PC-9 (cell line): ENCODE results near the gene UBE2E2. TPM values are rescaled to one million over a fixed set of nuclear protein-coding genes. Genes with fewer than 3 reads are reported as not detected.

Experiments used
- BruUV-seq: library from RNA; stranded (reverse); fragments of 400-500 nt; replicated peaks from 2 replicates; lab custom pipeline; 2021; lab: Mats Ljungman, UMichigan
- CTCF ChIA-PET: fragments of 300-600 bp; sonication (Branson Sonifier 250); formaldehyde crosslinking; loops from one replicate; lab custom pipeline; 2022; ENCODE audit warnings: antibody characterized with exemption; lab: Charles Lee
- POLR2A ChIA-PET: fragments of 300-600 bp; sonication (Branson Sonifier 250); formaldehyde crosslinking; loops from one replicate; lab custom pipeline; 2022; ENCODE audit warnings: antibody characterized with exemption; ENCODE audit not compliant: unreplicated experiment; lab: Charles Lee
- DNase-seq, 2 experiments: peaks; one replicate each; pipeline versions ENCODE4 v3.0.0 to v3.0.0-alpha.2; 2015 to 2022; ENCODE audit warnings: mixed read lengths in 1 of 2
- H2AFZ ChIP-seq: fragments of 200-600 bp; sonication (generic); 2 replicates; pipeline ENCODE4 v1.8.1; 2017; ENCODE audit warnings: antibody characterized with exemption
- H3F3A ChIP-seq: fragments of 200-600 bp; sonication (generic); 2 replicates; pipeline ENCODE4 v1.8.1; 2017; ENCODE audit warnings: antibody characterized with exemption, mild to moderate bottlenecking, low read depth; ENCODE audit not compliant: insufficient read depth
- H3K27ac ChIP-seq: fragments of 200-600 bp; sonication (generic); 2 replicates; pipeline ENCODE4 v1.6.1; 2016; ENCODE audit warnings: mixed run types
- H3K27me3 ChIP-seq: fragments of 200-600 bp; sonication (generic); 2 replicates; pipeline ENCODE4 v1.6.1; 2016; ENCODE audit warnings: low read depth, mixed run types; ENCODE audit not compliant: insufficient read depth
- H3K36me3 ChIP-seq: fragments of 200-600 bp; sonication (generic); 2 replicates; pipeline ENCODE4 v1.6.1; 2016; ENCODE audit warnings: low read depth, mixed run types
- H3K4me1 ChIP-seq: fragments of 200-600 bp; sonication (generic); replicated peaks from 2 replicates; pipeline ENCODE4 v1.6.1; 2016; ENCODE audit warnings: mixed run types; ENCODE audit not compliant: insufficient read depth
- H3K4me2 ChIP-seq: fragments of 200-600 bp; sonication (generic); 2 replicates; pipeline ENCODE4 v1.6.1; 2017; ENCODE audit warnings: mixed run types
- H3K4me3 ChIP-seq: fragments of 200-600 bp; sonication (generic); 2 replicates; pipeline ENCODE4 v1.6.1; 2016; ENCODE audit warnings: mixed run types
- H3K79me2 ChIP-seq: fragments of 200-600 bp; sonication (generic); 2 replicates; pipeline ENCODE4 v1.6.1; 2017; ENCODE audit warnings: low read depth, mixed run types
- H3K9me2 ChIP-seq: fragments of 200-600 bp; sonication (generic); 2 replicates; pipeline ENCODE4 v1.8.1; 2017; ENCODE audit warnings: mild to moderate bottlenecking; ENCODE audit not compliant: insufficient read depth
- H3K9me3 ChIP-seq: fragments of 200-600 bp; sonication (generic); 2 replicates; pipeline ENCODE4 v1.8.1; 2016; ENCODE audit warnings: low read depth; ENCODE audit not compliant: insufficient read depth
- H4K20me1 ChIP-seq: fragments of 200-600 bp; sonication (generic); 2 replicates; pipeline ENCODE4 v1.8.1; 2017; ENCODE audit not compliant: insufficient read depth
- CTCF ChIP-seq: fragments of 200-600 bp; sonication (generic); conservative IDR thresholded peaks from 2 replicates; pipeline ENCODE4 v1.6.1; 2017; ENCODE audit warnings: mixed run types, antibody characterized with exemption, mild to moderate bottlenecking, moderate library complexity
- EZH2 ChIP-seq: fragments of 200-600 bp; sonication (generic); IDR thresholded peaks from 2 replicates; pipeline ENCODE4 v1.8.0; 2017; ENCODE audit warnings: antibody characterized with exemption, low read depth
- intact Hi-C: fragments of 100-400 bp; cut with micrococcal nuclease; formaldehyde crosslinking; loops from one replicate; pipeline ENCODE4 v1.10.0; 2022; ENCODE audit not compliant: unreplicated experiment
- total RNA-seq: library from RNA; stranded (reverse); gene quantifications from 2 replicates; pipeline ENCODE4 v1.2.3, GENCODE V29; 2021

UBE2E2 gene
- total RNA-seq, 1 experiment from 2014 or later: 48.7 TPM

- H3F3A ChIP-seq: no peaks in the 10 kb centered on the region
- POLR2A ChIA-PET: no interaction called here
- peaks cover 7% of the 10 kb centered on the region; the same call in 1 of the 2 replicates for H3K79me2 ChIP-seq
- no peaks in the 10 kb centered on the region for H3K36me3 ChIP-seq
- no peak overlapping the region for H3K27ac ChIP-seq
- no peak overlapping the region for H2AFZ ChIP-seq
- no peaks in the 10 kb centered on the region for H3K9me3 ChIP-seq
- H3K4me2 ChIP-seq: no peak overlapping the region
- H3K9me2 ChIP-seq: no peaks in the 10 kb centered on the region
- DNase-seq: no peak
- BruUV-seq: no TSS peak
- H4K20me1 ChIP-seq: peaks cover 5% of the 10 kb centered on the region; the same call in 1 of the 2 replicates
- TF ChIP-seq EZH2: no peak
- no peak for TF ChIP-seq CTCF
- CTCF ChIA-PET: no interaction called here
- no peak overlapping the region for H3K4me3 ChIP-seq
- H3K27me3 ChIP-seq: no peaks in the 10 kb centered on the region
- no peaks in the 10 kb centered on the region for H3K4me1 ChIP-seq
- intact Hi-C loops: no loop called here
Observed at GRCh38 chr3:23425410-23425809, 222.3 kb downstream of the UBE2E2 start.

DNA sequence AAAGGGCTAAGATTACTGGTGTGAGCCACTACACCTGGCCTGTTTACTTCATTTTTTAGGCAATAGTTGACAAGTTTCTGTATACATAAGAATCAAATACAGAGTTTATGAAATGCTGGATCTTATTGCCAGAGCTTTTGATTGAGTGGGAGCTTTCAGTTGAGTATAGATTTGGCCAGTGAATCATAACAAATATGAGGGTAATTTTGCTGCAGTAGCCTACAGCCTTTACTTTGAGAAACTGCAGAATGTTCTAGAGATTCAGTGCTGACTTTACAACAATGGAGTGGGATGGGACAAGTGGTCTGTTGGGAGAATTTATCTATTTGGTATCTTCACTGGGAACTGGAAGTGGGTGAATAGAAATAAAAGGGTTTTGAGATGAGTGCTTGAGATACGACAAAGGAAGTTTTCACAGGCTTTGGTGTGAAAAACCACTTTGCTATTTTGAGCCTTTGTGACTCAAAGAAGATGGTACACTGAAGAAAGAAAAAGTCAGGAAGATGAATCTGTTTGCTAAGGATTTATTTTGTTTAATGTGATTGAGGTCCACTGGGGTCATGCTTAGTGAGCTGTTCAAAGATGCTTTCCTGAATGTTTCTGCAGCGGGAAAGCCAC lies 227.8 kb downstream of the UBE2E2 start:
- POLR2A ChIA-PET: interaction anchor here (0.6 kb wide), 1 partner anchor 95 kb away, joined by 4 read pairs; no protein-coding TSS in a partner anchor
- Histone ChIP-seq H3K4me2 (no peak overlapping the region), H2AFZ (no peak overlapping the region), H3K79me2 (0 out of 2 replicates have a peak, but pooled peaks cover 3% of the 10 kb centered on the region), H3K9me3 (no peaks in the 10 kb centered on the region), H3K36me3 (no peaks in the 10 kb centered on the region), H3K27ac (no peak overlapping the region), H3K4me1 (no peaks in the 10 kb centered on the region), H3K27me3 (no peaks in the 10 kb centered on the region), H3K4me3 (no peak overlapping the region), H4K20me1 (0 out of 2 replicates have a peak, but pooled peaks cover 5% of the 10 kb centered on the region), H3K9me2 (no peaks in the 10 kb centered on the region), H3F3A (no peaks in the 10 kb centered on the region)
- intact Hi-C loops: no loop called here
- no peak for TF ChIP-seq EZH2
- TF ChIP-seq CTCF: no peak
- CTCF ChIA-PET: no interaction called here
- BruUV-seq: no TSS peak
- DNase-seq: no peak

- H3K36me3 ChIP-seq: no peaks in the 10 kb centered on the region
- DNase-seq: no peak
- H3K27me3 ChIP-seq: no peaks in the 10 kb centered on the region
- H3K9me3 ChIP-seq: no peaks in the 10 kb centered on the region
- H3K27ac ChIP-seq: no peak overlapping the region
- no peaks in the 10 kb centered on the region for H3F3A ChIP-seq
- H3K9me2 ChIP-seq: no peaks in the 10 kb centered on the region
- POLR2A ChIA-PET: interaction anchor here (0.6 kb wide), 1 partner anchor 94 kb away, joined by 4 read pairs; no protein-coding TSS in a partner anchor
- CTCF ChIA-PET: no interaction called here
- BruUV-seq: no TSS peak
- no peaks in the 10 kb centered on the region for H3K4me1 ChIP-seq
- 0 out of 2 replicates have a peak, but pooled peaks cover 5% of the 10 kb centered on the region for H4K20me1 ChIP-seq
- H2AFZ ChIP-seq: no peak overlapping the region
- no peak overlapping the region for H3K4me3 ChIP-seq
- intact Hi-C loops: no loop called here
- no peak overlapping the region for H3K4me2 ChIP-seq
- H3K79me2 ChIP-seq: 0 out of 2 replicates have a peak, but pooled peaks cover 3% of the 10 kb centered on the region
- TF ChIP-seq CTCF (no peak), EZH2 (no peak)
Observed at GRCh38 chr3:23431764-23432163, 228.6 kb downstream of the UBE2E2 start.
